SHP77 treated with DMSO at 0.1 percent for 48 hours (cell line): ENCODE measurements around the gene CDR2.
"Not testable (repeated sequence)": the region's sequence is repeated elsewhere in the genome, so short reads cannot be mapped to it uniquely, and the experiment has no call there.

Experiments
- DNase-seq: peaks from one replicate; lab custom pipeline; 2025; lab: John Stamatoyannopoulos, UW

The CDR2 gene

GRCh38 chr16:22374311-22375116, at the start of gene CDR2:
TSS of gene CDR2 (minus strand) at chr16:22374619. CDS start at chr16:22374309, 310 bp downstream.
- peak; percentile 95 for DNase-seq

- DNase-seq, result no peak
Observed at GRCh38 chr16:22423716-22424115, 49.3 kb upstream of the CDR2 start.

DNA sequence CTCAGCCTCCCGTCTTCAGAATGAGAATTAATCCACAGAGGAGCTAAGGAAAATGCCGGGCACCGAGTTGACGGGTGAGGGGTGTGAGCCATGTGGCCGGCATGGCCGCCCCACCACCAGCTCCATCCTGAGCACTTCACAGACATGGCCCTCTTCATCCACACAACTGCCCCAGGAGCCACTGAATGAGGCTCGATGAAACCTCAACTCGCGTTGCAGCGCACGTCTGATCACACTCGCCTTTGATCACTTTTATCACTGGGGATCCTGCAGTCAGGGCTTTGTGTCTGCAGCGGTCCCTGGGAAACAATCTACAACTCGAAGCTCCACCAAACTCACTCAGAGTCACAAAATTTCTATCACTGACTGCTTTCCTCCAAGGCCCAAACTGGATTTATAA, 46.7 kb upstream of the CDR2 start:
- DNase-seq, result no peak

DNA sequence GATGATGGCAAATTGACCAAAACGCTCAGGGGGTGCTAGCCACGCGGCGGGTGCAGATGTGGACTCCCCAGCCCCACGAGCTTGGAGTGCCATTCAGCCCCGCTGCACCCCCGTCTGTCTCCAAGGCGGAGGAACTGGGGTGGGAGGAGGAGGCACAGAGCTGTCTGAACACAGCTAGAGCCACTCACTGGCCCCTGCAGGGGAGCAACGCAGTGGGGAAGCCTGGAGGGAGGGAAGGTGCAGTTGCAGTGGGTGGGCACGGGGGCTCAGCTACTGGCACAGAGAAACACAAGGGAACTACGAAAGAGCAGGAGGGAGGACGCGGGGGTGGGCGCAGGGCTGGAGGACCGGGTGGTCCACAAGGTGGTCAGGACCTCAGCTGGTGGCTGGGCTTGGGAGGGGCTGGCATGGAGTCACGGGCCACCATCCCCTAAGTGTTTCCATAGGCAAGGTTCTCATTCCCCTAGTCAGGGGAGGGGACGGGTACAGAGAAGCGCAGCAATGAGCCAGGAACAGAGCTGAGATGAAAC, 46.3 kb upstream of the CDR2 start:
- DNase-seq, result no peak

DNA sequence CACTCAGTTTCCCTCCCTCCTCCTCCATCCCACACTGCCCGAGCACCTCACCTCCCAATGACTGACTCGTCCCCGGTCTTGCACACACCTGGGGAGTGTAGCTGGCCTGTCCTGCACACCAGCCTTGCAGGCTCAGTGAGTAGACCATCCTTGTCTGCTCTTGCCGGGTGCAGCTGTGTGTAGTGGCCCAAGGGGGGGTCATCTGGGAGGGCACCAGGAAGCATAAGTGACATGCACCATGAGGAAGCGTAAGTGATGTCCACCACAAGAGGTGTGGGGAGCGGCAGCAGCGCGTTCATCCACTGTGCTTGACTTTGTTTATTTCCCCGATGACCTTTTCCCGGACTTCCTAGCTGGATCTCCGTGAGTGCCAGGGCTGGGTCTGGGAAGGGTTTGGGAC, 45.5 kb upstream of the CDR2 start:
- no peak for DNase-seq

DNA sequence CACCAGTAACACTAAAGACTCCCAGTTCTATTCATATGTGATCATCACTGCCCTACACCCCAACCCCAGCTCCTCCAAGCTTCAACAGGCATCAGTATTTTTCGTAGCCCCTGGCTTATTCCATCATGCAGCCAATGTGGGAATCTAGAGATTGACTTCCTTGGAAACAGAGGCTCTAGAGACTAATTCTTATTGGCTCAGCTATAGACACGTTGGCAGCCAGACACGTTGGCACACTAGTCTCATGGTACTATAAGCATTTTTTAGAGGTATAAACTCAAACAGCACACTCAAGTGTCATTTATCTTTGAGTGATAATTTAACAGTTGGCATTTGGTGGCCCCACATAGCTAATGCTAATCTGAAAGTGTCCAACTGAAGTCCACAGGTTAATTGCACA, 44.4 kb upstream of the CDR2 start:
- DNase-seq, result no peak

DNA sequence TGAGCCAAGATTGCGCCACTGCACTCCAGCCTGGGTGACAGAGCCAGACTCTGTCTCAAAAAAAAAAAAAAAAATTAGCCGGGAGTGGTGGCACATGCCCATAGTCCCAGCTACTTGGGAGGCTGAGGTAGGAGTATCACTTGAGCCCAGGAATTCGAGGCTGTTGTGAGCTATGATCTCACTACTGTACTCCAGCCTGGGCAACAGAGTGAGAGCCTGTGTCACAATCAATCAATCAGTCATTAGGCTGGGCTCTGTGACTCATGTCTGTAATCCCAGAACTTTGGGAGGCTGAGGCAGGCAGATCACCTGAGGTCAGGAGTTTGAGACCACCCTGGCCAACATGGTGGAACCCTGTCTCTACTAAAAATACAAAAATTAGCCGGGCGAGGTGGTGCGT, 43.4 kb upstream of the CDR2 start:
- not testable (repeated sequence) for DNase-seq

- no peak for DNase-seq
Observed at GRCh38 chr16:22417019-22417418, 42.6 kb upstream of the CDR2 start.

GRCh38 chr16:22413819-22414218, 39.4 kb upstream of the CDR2 start:
- DNase-seq, result no peak

GRCh38 chr16:22407486-22407885, 33.1 kb upstream of the CDR2 start:
- no peak for DNase-seq

- DNase-seq, result no peak
Observed at GRCh38 chr16:22402191-22402590, 27.8 kb upstream of the CDR2 start.

GRCh38 chr16:22400900-22401299, 26.5 kb upstream of the CDR2 start:
- DNase-seq, result no peak

DNA sequence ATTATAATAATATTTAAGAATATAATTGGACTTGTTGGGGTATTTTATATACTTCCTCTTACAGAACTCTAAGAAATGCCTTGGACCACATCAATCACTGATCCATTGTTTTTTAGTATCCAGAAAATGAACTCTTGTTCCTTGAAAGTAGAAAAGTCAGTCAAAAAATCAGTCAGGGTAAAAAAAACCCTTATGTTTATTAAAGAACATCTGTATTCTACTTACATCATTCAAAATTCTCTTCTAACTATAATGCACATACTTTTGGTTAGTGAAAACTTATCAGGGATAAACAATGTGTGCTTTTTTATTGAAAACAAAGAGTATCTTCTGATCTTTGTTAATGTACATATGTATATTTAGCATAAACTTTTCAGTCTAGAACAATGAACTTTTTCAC, 23.5 kb upstream of the CDR2 start:
- no peak for DNase-seq

DNA sequence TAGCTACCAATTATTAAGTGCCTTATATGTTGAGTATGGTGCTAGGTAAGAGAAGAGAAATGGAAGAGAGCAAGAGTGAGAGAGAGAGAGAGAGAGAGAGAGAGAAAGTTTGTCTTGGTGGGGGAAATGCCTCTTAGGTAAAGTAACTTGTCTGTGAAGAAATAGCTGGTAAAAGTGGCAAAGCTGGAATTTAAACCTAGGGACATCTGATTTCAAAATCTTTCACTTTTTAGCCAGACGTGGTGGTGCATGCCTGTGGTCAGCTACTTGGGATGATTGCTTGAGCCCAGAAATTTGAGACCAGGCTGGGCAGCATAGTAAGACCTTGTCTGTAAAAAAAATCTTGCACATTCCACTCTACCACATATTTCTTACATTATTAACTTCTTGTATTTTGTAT, 23.0 kb upstream of the CDR2 start:
- DNase-seq, result no peak

DNA sequence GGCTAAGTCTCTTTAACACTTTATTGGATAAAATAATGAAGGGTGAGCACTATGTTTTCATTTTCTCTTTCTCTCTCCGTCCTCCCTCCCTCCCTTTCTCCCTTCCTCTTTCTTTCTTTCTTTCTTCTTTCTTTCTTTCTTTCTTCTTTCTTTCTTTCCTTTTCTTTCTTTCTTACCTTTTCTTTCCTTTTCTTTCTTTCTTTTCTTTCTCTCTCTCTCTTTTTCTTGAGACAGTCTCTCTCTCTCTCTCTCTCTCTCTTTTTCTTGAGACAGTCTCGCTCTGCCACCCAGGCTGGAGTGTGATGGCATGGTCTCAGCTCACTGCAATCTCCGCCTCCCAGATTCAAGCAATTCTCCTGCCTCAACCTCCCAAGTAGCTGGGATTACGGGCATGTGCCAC, 21.5 kb upstream of the CDR2 start:
- DNase-seq, result no peak

- no peak for DNase-seq
Observed at GRCh38 chr16:22394121-22394520, 19.7 kb upstream of the CDR2 start.

DNA sequence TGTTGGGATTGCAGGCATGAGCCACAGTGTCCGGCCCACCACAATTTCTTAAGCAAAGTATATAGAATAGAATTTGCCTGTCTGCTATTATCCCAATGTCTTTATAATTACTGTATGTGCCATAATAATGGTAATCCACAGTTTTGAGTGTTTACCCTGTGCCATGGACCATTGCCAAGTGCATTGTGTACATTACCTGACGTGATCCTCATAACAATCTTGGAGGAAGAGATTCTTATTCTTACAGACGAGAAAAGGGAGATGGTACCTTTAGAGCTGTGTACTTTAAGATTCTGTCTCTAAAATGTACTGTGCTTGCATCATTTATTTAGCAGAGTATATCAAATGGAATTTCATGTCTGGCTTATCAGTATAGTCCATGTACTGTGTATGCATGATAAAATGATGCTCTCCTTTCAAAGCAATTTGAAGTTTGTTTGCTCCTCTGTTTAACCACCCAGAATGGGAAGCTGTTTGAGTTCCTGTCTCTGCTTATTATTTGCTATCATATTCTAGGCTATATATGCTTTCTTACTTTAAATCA, 13.8 kb upstream of the CDR2 start:
- DNase-seq, result no peak

- no peak for DNase-seq
Observed at GRCh38 chr16:22386976-22387375, 12.6 kb upstream of the CDR2 start.

DNA sequence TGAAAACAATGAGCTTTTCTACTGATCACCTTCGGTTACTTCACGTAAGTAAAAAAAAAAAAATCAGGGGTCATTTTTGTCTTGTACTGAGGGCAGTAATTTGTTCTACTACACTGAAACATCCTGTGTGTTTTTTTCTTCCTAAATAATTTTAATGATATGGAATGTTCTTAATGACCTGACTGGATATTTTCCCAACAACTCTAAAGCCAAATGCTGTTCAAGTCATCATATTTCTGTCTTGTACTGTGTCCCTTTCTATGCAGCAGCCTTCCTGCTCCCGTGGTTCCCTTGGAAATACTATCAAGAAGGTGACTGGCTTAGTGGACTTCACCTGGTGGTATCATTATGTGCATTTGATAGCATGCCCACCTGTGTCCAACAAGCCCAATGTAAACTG, 10.8 kb upstream of the CDR2 start:
- DNase-seq, result no peak

GRCh38 chr16:22383827-22384226, 9.4 kb upstream of the CDR2 start:
- DNase-seq, result no peak

DNA sequence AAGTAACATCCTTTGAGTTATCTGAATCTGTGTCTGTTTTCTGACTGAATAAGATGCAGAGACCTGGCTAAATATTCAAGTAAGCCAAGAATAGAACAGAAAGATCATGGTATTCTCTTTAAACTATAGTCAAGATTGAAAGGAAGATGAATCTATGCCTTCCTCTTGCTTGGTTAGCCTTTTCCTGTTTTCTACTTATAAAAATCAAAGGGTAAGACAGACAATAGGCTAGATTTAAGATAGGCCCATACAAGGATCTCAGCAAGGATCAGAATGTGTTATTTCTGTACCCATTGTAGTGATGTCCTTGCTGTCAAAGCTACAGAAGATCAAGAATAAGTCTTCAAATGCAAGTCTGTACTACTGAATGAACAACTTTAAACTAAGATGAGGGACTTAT, 7.0 kb upstream of the CDR2 start:
- DNase-seq, result no peak

DNA sequence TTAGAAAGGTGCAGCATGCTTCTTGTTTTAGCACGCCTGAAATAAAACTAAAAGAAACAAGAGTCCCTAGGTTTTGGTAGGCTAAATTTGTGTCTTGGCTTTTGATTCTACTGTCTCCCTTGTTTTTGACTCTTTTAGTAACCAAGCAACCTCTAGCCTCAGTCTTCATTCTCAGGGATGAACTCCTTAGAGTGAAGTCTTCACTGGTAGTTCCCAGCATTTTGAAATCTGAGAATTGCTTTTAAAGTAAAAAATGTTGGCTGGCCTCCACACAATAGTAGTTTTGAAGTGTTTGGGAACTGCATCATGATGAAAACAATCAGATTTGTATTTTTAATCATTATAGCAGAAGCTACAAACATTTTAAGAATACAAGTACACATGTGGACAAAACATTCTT, 6.1 kb upstream of the CDR2 start:
- no peak for DNase-seq

- no peak for DNase-seq
Observed at GRCh38 chr16:22379656-22380055, 5.2 kb upstream of the CDR2 start.
